Dendritic cell treated with granulocyte-macrophage colony-stimulating factor and Interleukin-4, amounts not matched to agents 40 ng/mL and 50 ng/mL, for 4 days (primary cell): ENCODE data around the gene TESMIN.

Source experiments
- H3K27ac Mint-ChIP-seq: one replicate; pipeline ENCODE4 v1.8.0; 2022; ENCODE audit warnings: mild to moderate bottlenecking, mixed read lengths
- H3K27me3 Mint-ChIP-seq: one replicate; pipeline ENCODE4 v1.8.0; 2022; ENCODE audit warnings: mild to moderate bottlenecking, mixed read lengths
- H3K36me3 Mint-ChIP-seq: one replicate; pipeline ENCODE4 v1.8.0; 2022; ENCODE audit warnings: low read depth, mixed read lengths
- H3K4me1 Mint-ChIP-seq: one replicate; pipeline ENCODE4 v1.8.0; 2022; ENCODE audit warnings: low read depth, mixed read lengths
- H3K4me3 Mint-ChIP-seq: one replicate; pipeline ENCODE4 v1.8.0; 2022; ENCODE audit warnings: mild to moderate bottlenecking, moderate library complexity, mixed read lengths
- H3K9me3 Mint-ChIP-seq: one replicate; pipeline ENCODE4 v1.8.0; 2022; ENCODE audit warnings: mixed read lengths
- intact Hi-C: fragments of 100-400 bp; cut with micrococcal nuclease; formaldehyde crosslinking; loops from one replicate; pipeline ENCODE4 v1.15.0; 2022

TESMIN gene

GRCh38 chr11:68714060-68714856, 37.1 kb downstream of the TESMIN start:
- peaks cover 2% of the 10 kb centered on the region for H3K4me1 Mint-ChIP-seq
- intact Hi-C loops = no loop called here
- H3K27ac Mint-ChIP-seq = no peak overlapping the region
- H3K36me3 Mint-ChIP-seq = no peaks in the 10 kb centered on the region
- H3K4me3 Mint-ChIP-seq = no peak overlapping the region
- no peaks in the 10 kb centered on the region for H3K27me3 Mint-ChIP-seq
- H3K9me3 Mint-ChIP-seq = peaks cover 2% of the 10 kb centered on the region

- Mint-ChIP-seq H3K27me3 (no peaks in the 10 kb centered on the region), H3K36me3 (no peaks in the 10 kb centered on the region), H3K27ac (no peak overlapping the region), H3K4me3 (no peak overlapping the region), H3K4me1 (peaks cover 5% of the 10 kb centered on the region), H3K9me3 (no peaks in the 10 kb centered on the region)
- intact Hi-C loops = no loop called here
Measured at GRCh38 chr11:68711114-68711513, 40.2 kb downstream of the TESMIN start.

- Mint-ChIP-seq H3K27ac (no peak overlapping the region), H3K4me3 (no peak overlapping the region), H3K27me3 (no peaks in the 10 kb centered on the region), H3K4me1 (peaks cover 5% of the 10 kb centered on the region), H3K9me3 (no peaks in the 10 kb centered on the region), H3K36me3 (no peaks in the 10 kb centered on the region)
- intact Hi-C loops = no loop called here
Measured at GRCh38 chr11:68710409-68710808, 40.9 kb downstream of the TESMIN start.

GRCh38 chr11:68709062-68709461, 42.3 kb downstream of the TESMIN start:
- no peaks in the 10 kb centered on the region for H3K9me3 Mint-ChIP-seq
- no peaks in the 10 kb centered on the region for H3K36me3 Mint-ChIP-seq

GRCh38 chr11:68707527-68707926, 43.8 kb downstream of the TESMIN start:
- H3K36me3 Mint-ChIP-seq = no peaks in the 10 kb centered on the region
- no peaks in the 10 kb centered on the region for H3K27me3 Mint-ChIP-seq
- H3K4me1 Mint-ChIP-seq = peaks cover 5% of the 10 kb centered on the region
- H3K27ac Mint-ChIP-seq = no peak overlapping the region
- no peaks in the 10 kb centered on the region for H3K9me3 Mint-ChIP-seq
- intact Hi-C loops = no loop called here
- no peak overlapping the region for H3K4me3 Mint-ChIP-seq

More at GRCh38 chr11:68709062-68709461, 42.3 kb downstream of the TESMIN start:
- intact Hi-C loops = no loop called here
- no peak overlapping the region for H3K4me3 Mint-ChIP-seq
- H3K27me3 Mint-ChIP-seq = no peaks in the 10 kb centered on the region
- peaks cover 5% of the 10 kb centered on the region for H3K4me1 Mint-ChIP-seq
- no peak overlapping the region for H3K27ac Mint-ChIP-seq

GRCh38 chr11:68704887-68705286, 46.4 kb downstream of the TESMIN start:
- Mint-ChIP-seq H3K9me3 (no peaks in the 10 kb centered on the region), H3K4me3 (no peak overlapping the region), H3K36me3 (no peaks in the 10 kb centered on the region), H3K27ac (no peak overlapping the region), H3K4me1 (peaks cover 5% of the 10 kb centered on the region), H3K27me3 (peaks cover 3% of the 10 kb centered on the region)
- intact Hi-C loops = no loop called here

- Mint-ChIP-seq H3K27me3 (peaks cover 7% of the 10 kb centered on the region), H3K36me3 (no peaks in the 10 kb centered on the region), H3K4me3 (no peak overlapping the region), H3K9me3 (no peaks in the 10 kb centered on the region), H3K27ac (no peak overlapping the region), H3K4me1 (no peaks in the 10 kb centered on the region)
- intact Hi-C loops = no loop called here
Measured at GRCh38 chr11:68698993-68699392, 52.3 kb downstream of the TESMIN start.

- Mint-ChIP-seq H3K4me1 (no peaks in the 10 kb centered on the region), H3K4me3 (no peak overlapping the region), H3K27ac (no peak overlapping the region), H3K9me3 (no peaks in the 10 kb centered on the region), H3K27me3 (peaks cover 15% of the 10 kb centered on the region), H3K36me3 (no peaks in the 10 kb centered on the region)
- intact Hi-C loops = no loop called here
Measured at GRCh38 chr11:68695531-68695930, 55.8 kb downstream of the TESMIN start.

- no peaks in the 10 kb centered on the region for H3K9me3 Mint-ChIP-seq
- H3K27ac Mint-ChIP-seq = no peak overlapping the region
- H3K36me3 Mint-ChIP-seq = no peaks in the 10 kb centered on the region
- H3K4me1 Mint-ChIP-seq = no peaks in the 10 kb centered on the region
- H3K4me3 Mint-ChIP-seq = no peak overlapping the region
- intact Hi-C loops = no loop called here
- peaks cover 23% of the 10 kb centered on the region for H3K27me3 Mint-ChIP-seq
Measured at GRCh38 chr11:68694431-68695297, 56.7 kb downstream of the TESMIN start.

- Mint-ChIP-seq H3K4me3 (no peak overlapping the region), H3K36me3 (no peaks in the 10 kb centered on the region), H3K27me3 (peaks cover 26% of the 10 kb centered on the region), H3K4me1 (no peaks in the 10 kb centered on the region), H3K27ac (no peak overlapping the region), H3K9me3 (no peaks in the 10 kb centered on the region)
- intact Hi-C loops = no loop called here
Measured at GRCh38 chr11:68693484-68693882, 57.8 kb downstream of the TESMIN start.

GRCh38 chr11:68692871-68693483, 58.3 kb downstream of the TESMIN start:
- Mint-ChIP-seq H3K4me1 (no peaks in the 10 kb centered on the region), H3K27me3 (peaks cover 29% of the 10 kb centered on the region), H3K9me3 (no peaks in the 10 kb centered on the region), H3K27ac (no peak overlapping the region), H3K36me3 (no peaks in the 10 kb centered on the region), H3K4me3 (no peak overlapping the region)
- intact Hi-C loops = no loop called here

GRCh38 chr11:68692115-68692514, 59.2 kb downstream of the TESMIN start:
- no peaks in the 10 kb centered on the region for H3K9me3 Mint-ChIP-seq
- H3K27ac Mint-ChIP-seq = no peak overlapping the region
- intact Hi-C loops = no loop called here
- H3K36me3 Mint-ChIP-seq = no peaks in the 10 kb centered on the region
- H3K4me3 Mint-ChIP-seq = no peak overlapping the region
- peaks cover 3% of the 10 kb centered on the region for H3K4me1 Mint-ChIP-seq
- H3K27me3 Mint-ChIP-seq = peaks cover 37% of the 10 kb centered on the region

GRCh38 chr11:68691402-68691784, 59.9 kb downstream of the TESMIN start:
- Mint-ChIP-seq H3K27ac (no peak overlapping the region), H3K9me3 (no peaks in the 10 kb centered on the region), H3K27me3 (peaks cover 42% of the 10 kb centered on the region), H3K36me3 (no peaks in the 10 kb centered on the region), H3K4me3 (no peak overlapping the region), H3K4me1 (peaks cover 4% of the 10 kb centered on the region)
- intact Hi-C loops = no loop called here
